ENCODE results near the gene DPH5.
"Not testable (repeated sequence)": the region's sequence is repeated elsewhere in the genome, so short reads cannot be mapped to it uniquely, and the experiment has no call there.

GRCh38 chr1:101066937-101067335 lies 41.4 kb upstream of the DPH5 start:
- TF ChIP-seq FOSL2 (IDR thresholded peaks at IDR 0.05; ENCODE audit: borderline replicate concordance, low read depth); MAX (IDR thresholded peaks at IDR 0.05; ENCODE audit: low read depth); REST (IDR thresholded peaks at IDR 0.05; ENCODE audit: low read depth, low read length); CTCF (IDR thresholded peaks at IDR 0.05); POLR2AphosphoS5 (IDR thresholded peaks at IDR 0.05; ENCODE audit: low read depth, low read length); EZH2phosphoT487 (IDR thresholded peaks at IDR 0.05; ENCODE audit: borderline replicate concordance, low read depth); USF2 (IDR thresholded peaks at IDR 0.05; ENCODE audit: borderline replicate concordance, low read depth, low read length); PBX3 (IDR thresholded peaks at IDR 0.05); RAD21 (IDR thresholded peaks at IDR 0.05; ENCODE audit: low read length); SIN3A (IDR thresholded peaks at IDR 0.05; ENCODE audit: borderline replicate concordance, low read depth, low read length); NFIC (IDR thresholded peaks at IDR 0.05; ENCODE audit: borderline replicate concordance): not testable (repeated sequence)

Data from SK-N-SH (cell line).